GM19099 (cell line): Measurements from ENCODE around the gene GOLIM4.

Experiments
- POLR2A ChIP-seq: IDR thresholded peaks from 3 replicates; pipeline ENCODE4 v1.6.1; 2011; ENCODE audit warnings: low read depth; ENCODE audit not compliant: insufficient read length; ENCODE audit errors: extremely low read depth

GOLIM4 gene

GRCh38 chr3:168113848-168114247 lies 18.1 kb upstream of the GOLIM4 start:
- TF ChIP-seq POLR2A: no peak

- TF ChIP-seq POLR2A: no peak
Measured at GRCh38 chr3:168112894-168113293, 17.2 kb upstream of the GOLIM4 start.

GRCh38 chr3:168104361-168104760 lies 8.6 kb upstream of the GOLIM4 start:
- TF ChIP-seq POLR2A: no peak

GRCh38 chr3:168102735-168103410 lies 7.1 kb upstream of the GOLIM4 start:
- no peak for TF ChIP-seq POLR2A

- TF ChIP-seq POLR2A: no peak
Measured at GRCh38 chr3:168100777-168101492, 5.2 kb upstream of the GOLIM4 start.

- no peak for TF ChIP-seq POLR2A
Measured at GRCh38 chr3:168097381-168097780, 1.7 kb upstream of the GOLIM4 start.

- TF ChIP-seq POLR2A: no peak
Measured at GRCh38 chr3:168096210-168096652, 507 bp upstream of the GOLIM4 start.

GRCh38 chr3:168094877-168095610 lies 680 bp downstream of the GOLIM4 start:
- TF ChIP-seq POLR2A: no peak

- no peak for TF ChIP-seq POLR2A
Measured at GRCh38 chr3:168094580-168094876, 1.2 kb downstream of the GOLIM4 start.

- TF ChIP-seq POLR2A: no peak
Measured at GRCh38 chr3:168093790-168094189, 1.9 kb downstream of the GOLIM4 start.

GRCh38 chr3:168093229-168093628 lies 2.5 kb downstream of the GOLIM4 start:
- TF ChIP-seq POLR2A: no peak

GRCh38 chr3:168091941-168092340 lies 3.8 kb downstream of the GOLIM4 start:
- TF ChIP-seq POLR2A: no peak

- TF ChIP-seq POLR2A: no peak
Measured at GRCh38 chr3:168091302-168091858, 4.3 kb downstream of the GOLIM4 start.

GRCh38 chr3:168090306-168091085 lies 5.2 kb downstream of the GOLIM4 start:
- no peak for TF ChIP-seq POLR2A
